Lower leg skin (tissue), 4 donors: ENCODE results near the gene SOX6. TPM values are rescaled to one million over a fixed set of nuclear protein-coding genes. Genes with fewer than 3 reads are reported as not detected.

Experiments used
- DNase-seq, 2 donors: peaks; one replicate each; pipeline ENCODE4 v3.0.0-alpha.2; 2019; ENCODE audit warnings: low spot score in 2 of 2
- H3K4me3 ChIP-seq: fragments of 200-600 bp; sonication (generic); 2 replicates; pipeline ENCODE4 v1.5.1; 2017; ENCODE audit warnings: mild to moderate bottlenecking, low read depth; ENCODE audit not compliant: poor library complexity, severe bottlenecking
- CTCF ChIP-seq, 3 donors: fragments of 450-650 bp; IDR thresholded peaks; one replicate each; pipeline ENCODE4 v1.5.1; 2016; ENCODE audit warnings: antibody characterized with exemption in 3 of 3, mild to moderate bottlenecking in 3 of 3, moderate library complexity in 2 of 3
- POLR2A ChIP-seq, 2 donors: fragments of 450-650 bp; IDR thresholded peaks; one replicate each; pipeline ENCODE4 v1.6.1; 2016 to 2017; ENCODE audit warnings: antibody characterized with exemption in 2 of 2, mild to moderate bottlenecking in 1 of 2, moderate library complexity in 1 of 2
- WGBS, 2 donors: methylation state at CpG; one replicate each; pipeline ENCODE4 v1.1.5; 2018; 5-methylcytosine and 5-hydroxymethylcytosine counted together
- intact Hi-C: fragments of 100-400 bp; cut with DNase I; formaldehyde crosslinking; loops from one replicate; pipeline ENCODE4 v1.15.0; 2023; ENCODE audit warnings: low total_unique reads
- total RNA-seq, 4 donors: library from RNA; depleted of rRNA; stranded (reverse); fragments of >200 nt; gene quantifications; one replicate each; pipeline ENCODE4 v1.1.0, GENCODE V29; 2016

The SOX6 gene
- total RNA-seq, 4 donors from 2014 or later = 11.2 to 31.8 (median 11.6) TPM

GRCh38 chr11:15976433-15977045, 379.8 kb downstream of the SOX6 start:
- intact Hi-C loops = no loop called here
- 62 to 73% methylated on average over 7 of the region's 7 CpGs for WGBS, 2 donors
- TF ChIP-seq CTCF (IDR thresholded peaks at IDR 0.05) (no peak), POLR2A (IDR thresholded peaks at IDR 0.05) (no peak)
- no peak for DNase-seq
- H3K4me3 ChIP-seq = no peak overlapping the region

- H3K4me3 ChIP-seq = no peak overlapping the region
- intact Hi-C loops = no loop called here
- no peak for DNase-seq
- 74 to 85% methylated on average over 2 of the region's 2 CpGs for WGBS, 2 donors
- TF ChIP-seq POLR2A (IDR thresholded peaks at IDR 0.05) (no peak), CTCF (IDR thresholded peaks at IDR 0.05) (no peak)
Observed at GRCh38 chr11:15975742-15976141, 380.6 kb downstream of the SOX6 start.

GRCh38 chr11:15972838-15973237, 383.5 kb downstream of the SOX6 start:
- intact Hi-C loops = no loop called here
- no peak overlapping the region for H3K4me3 ChIP-seq
- WGBS, 2 donors = 89 to 91% methylated on average over 5 of the region's 5 CpGs
- no peak for DNase-seq
- no peak for TF ChIP-seq CTCF (IDR thresholded peaks at IDR 0.05)
- TF ChIP-seq POLR2A (IDR thresholded peaks at IDR 0.05) = no peak

- TF ChIP-seq POLR2A (IDR thresholded peaks at IDR 0.05) (no peak), CTCF (IDR thresholded peaks at IDR 0.05) (no peak)
- intact Hi-C loops = loop anchor here (2.0 kb wide), 1 partner anchor 210 kb away; no protein-coding TSS in a partner anchor
- WGBS, 2 donors = 62 to 72% methylated on average over 2 of the region's 2 CpGs
- no peak for DNase-seq
- H3K4me3 ChIP-seq = no peak overlapping the region
Observed at GRCh38 chr11:15971215-15971546, 385.2 kb downstream of the SOX6 start.

- WGBS, 2 donors = 90 to 93% methylated on average over 3 of the region's 3 CpGs
- TF ChIP-seq POLR2A (IDR thresholded peaks at IDR 0.05) = no peak
- TF ChIP-seq CTCF (IDR thresholded peaks at IDR 0.05) = no peak
- no peak for DNase-seq
- intact Hi-C loops = loop anchor here (2.0 kb wide), 1 partner anchor 210 kb away; no protein-coding TSS in a partner anchor
- H3K4me3 ChIP-seq = no peak overlapping the region
Observed at GRCh38 chr11:15970506-15971214, 385.7 kb downstream of the SOX6 start.
